H1 (cell line): ENCODE results near the gene AHDC1. TPM values are rescaled to one million over a fixed set of nuclear protein-coding genes. Genes with fewer than 3 reads are reported as not detected.

Experiments
- CTCF ChIA-PET: fragments of 300-600 bp; sonication (Branson Sonifier 250); formaldehyde crosslinking; loops from one replicate; lab custom pipeline; 2021; ENCODE audit not compliant: partially characterized antibody; lab: Charles Lee
- POLR2A ChIA-PET: fragments of 300-600 bp; sonication (Branson Sonifier 250); formaldehyde crosslinking; loops from one replicate; lab custom pipeline; 2021; ENCODE audit warnings: inconsistent platforms; ENCODE audit not compliant: partially characterized antibody; lab: Charles Lee
- DNase-seq, 2 experiments: peaks; one replicate each; pipeline versions ENCODE4 v3.0.0 to v3.0.0-alpha.2; 2010 to 2022; ENCODE audit warnings: low spot score in 2 of 2, low read depth in 1 of 2, mixed read lengths in 1 of 2
- FAIRE-seq: peaks from 2 replicates; lab custom pipeline; 2011; peaks lifted over from hg19 to GRCh38; lab: Jason Lieb, UNC
- H2AFZ ChIP-seq: 2 replicates; pipeline ENCODE4 v1.8.1; 2012; ENCODE audit warnings: low read length, inconsistent platforms
- H2AK5ac ChIP-seq: 2 replicates; pipeline ENCODE4 v1.6.1; 2013; ENCODE audit warnings: low read depth, low read length
- H2BK120ac ChIP-seq: replicated peaks from 2 replicates; pipeline ENCODE3; 2013; ENCODE audit warnings: low read depth, low read length, inconsistent platforms
- H2BK12ac ChIP-seq: 2 replicates; pipeline ENCODE4 v1.6.1; 2013; ENCODE audit warnings: low read depth, low read length
- H2BK15ac ChIP-seq: 2 replicates; pipeline ENCODE4 v1.6.1; 2013; ENCODE audit warnings: low read length
- H2BK20ac ChIP-seq: 2 replicates; pipeline ENCODE4 v1.6.1; 2013; ENCODE audit warnings: low read length
- H2BK5ac ChIP-seq: 2 replicates; pipeline ENCODE4 v1.6.1; 2013; ENCODE audit warnings: low read depth, low read length
- H3K14ac ChIP-seq: 2 replicates; pipeline ENCODE4 v1.6.1; 2013; ENCODE audit warnings: inconsistent platforms; ENCODE audit not compliant: insufficient read length
- H3K18ac ChIP-seq: 2 replicates; pipeline ENCODE4 v1.6.1; 2013; ENCODE audit warnings: low read length; ENCODE audit errors: extremely low read depth
- H3K23ac ChIP-seq: 2 replicates; pipeline ENCODE4 v1.6.1; 2013; ENCODE audit warnings: inconsistent platforms; ENCODE audit not compliant: insufficient read length
- H3K23me2 ChIP-seq: 2 replicates; pipeline ENCODE4 v1.6.1; 2013; ENCODE audit warnings: low read depth, low read length
- H3K27ac ChIP-seq: 2 replicates; pipeline ENCODE4 v1.6.1; 2011; ENCODE audit warnings: low read depth, low read length, inconsistent platforms
- H3K27me3 ChIP-seq, 4 experiments: replicated peaks in 1 of 4; 1 replicate in 1 of 4; 2 replicates in 3 of 4; pipeline versions ENCODE4 v1.6.1 to v1.8.1; 2011 to 2013; ENCODE audit warnings: low read length in 3 of 4, mild to moderate bottlenecking in 3 of 4, inconsistent platforms in 2 of 4, mixed read lengths in 2 of 4, moderate library complexity in 1 of 4; ENCODE audit not compliant: control insufficient read depth in 3 of 4, insufficient read depth in 3 of 4; ENCODE audit errors: extremely low read depth in 1 of 4
- H3K36me3 ChIP-seq, 4 experiments: 2 replicates each; pipeline versions ENCODE4 v1.6.1 to v1.8.1; 2011 to 2013; ENCODE audit warnings: mild to moderate bottlenecking in 4 of 4, low read length in 3 of 4, moderate library complexity in 2 of 4, control low read depth in 1 of 4, inconsistent platforms in 1 of 4; ENCODE audit not compliant: insufficient read depth in 4 of 4, control insufficient read depth in 2 of 4
- H3K4ac ChIP-seq: replicated peaks from 2 replicates; pipeline ENCODE3; 2013; ENCODE audit warnings: low read length, low read depth, mixed read lengths, inconsistent platforms; ENCODE audit not compliant: insufficient read length
- H3K4me1 ChIP-seq, 4 experiments: replicated peaks in 1 of 4; 1 replicate in 1 of 4; 2 replicates in 3 of 4; pipeline versions ENCODE4 v1.6.1 to v1.8.1; 2011 to 2013; ENCODE audit warnings: low read length in 3 of 4, inconsistent platforms in 2 of 4, mixed read lengths in 1 of 4; ENCODE audit not compliant: insufficient read depth in 4 of 4, control insufficient read depth in 3 of 4
- H3K4me2 ChIP-seq, 2 experiments: 2 replicates each; pipeline versions ENCODE4 v1.6.1 to v1.8.1; 2011 to 2013; ENCODE audit warnings: low read depth in 2 of 2, low read length in 2 of 2, control low read depth in 1 of 2, inconsistent platforms in 1 of 2, mild to moderate bottlenecking in 1 of 2; ENCODE audit not compliant: insufficient read depth in 1 of 2
- H3K4me3 ChIP-seq, 4 experiments: fragments of 200-600, 300-600 bp in 1 of 4; sonication (generic), shearing (Covaris generic), sonication (Bioruptor Twin) in 1 of 4; 2 replicates each; pipeline versions ENCODE4 v1.5.1 to v1.8.1; 2011 to 2016; ENCODE audit warnings: low read length in 4 of 4, low read depth in 3 of 4, control low read depth in 2 of 4, inconsistent platforms in 2 of 4, mild to moderate bottlenecking in 2 of 4, mixed read lengths in 1 of 4, moderate library complexity in 1 of 4; ENCODE audit not compliant: insufficient read depth in 2 of 4; ENCODE audit errors: extremely low read depth in 1 of 4
- H3K56ac ChIP-seq: replicated peaks from 2 replicates; pipeline ENCODE3; 2013; ENCODE audit warnings: low read depth, mild to moderate bottlenecking, mixed read lengths, low read length, inconsistent platforms; ENCODE audit not compliant: insufficient read length
- H3K79me1 ChIP-seq: 2 replicates; pipeline ENCODE4 v1.6.1; 2013; ENCODE audit warnings: low read depth, low read length, control low read depth
- H3K79me2 ChIP-seq, 2 experiments: 2 replicates each; pipeline versions ENCODE4 v1.6.1 to v1.8.1; 2012 to 2013; ENCODE audit warnings: low read length in 2 of 2, mild to moderate bottlenecking in 2 of 2, inconsistent platforms in 1 of 2; ENCODE audit not compliant: insufficient read depth in 2 of 2, control insufficient read depth in 1 of 2
- H3K9ac ChIP-seq, 4 experiments: replicated peaks in 1 of 4; 1 replicate in 1 of 4; 2 replicates in 3 of 4; pipeline versions ENCODE4 v1.6.1 to v1.8.1; 2011 to 2013; ENCODE audit warnings: low read depth in 3 of 4, low read length in 3 of 4, control low read depth in 2 of 4, mild to moderate bottlenecking in 2 of 4, moderate library complexity in 2 of 4, inconsistent platforms in 1 of 4; ENCODE audit errors: extremely low read depth in 1 of 4
- H3K9me3 ChIP-seq, 2 experiments: 2 replicates each; pipeline versions ENCODE4 v1.6.1 to v1.8.1; 2012 to 2013; ENCODE audit warnings: mild to moderate bottlenecking in 2 of 2, moderate library complexity in 2 of 2, control low read depth in 1 of 2, inconsistent platforms in 1 of 2, low read depth in 1 of 2, low read length in 1 of 2, mixed read lengths in 1 of 2; ENCODE audit not compliant: insufficient read depth in 2 of 2
- H4K20me1 ChIP-seq, 2 experiments: replicated peaks in 1 of 2; 2 replicates each; pipeline versions ENCODE3 to v1.8.1; 2011 to 2013; ENCODE audit warnings: inconsistent platforms in 2 of 2, low read length in 2 of 2, mild to moderate bottlenecking in 1 of 2; ENCODE audit not compliant: insufficient read depth in 2 of 2, control insufficient read depth in 1 of 2
- H4K5ac ChIP-seq: 2 replicates; pipeline ENCODE4 v1.6.1; 2013; ENCODE audit warnings: low read length, low read depth, mixed read lengths, inconsistent platforms; ENCODE audit not compliant: insufficient read length
- H4K8ac ChIP-seq: 2 replicates; pipeline ENCODE4 v1.8.0; 2013; ENCODE audit warnings: mild to moderate bottlenecking, moderate library complexity, low read length, inconsistent platforms; ENCODE audit not compliant: insufficient read depth; ENCODE audit errors: extremely low read depth
- H4K91ac ChIP-seq: replicated peaks from 2 replicates; pipeline ENCODE3; 2013; ENCODE audit warnings: low read length, mixed read lengths, inconsistent platforms; ENCODE audit not compliant: insufficient read length
- BCL11A ChIP-seq, 2 experiments: IDR thresholded peaks; one replicate each; pipeline ENCODE4 v1.6.1; 2011; ENCODE audit warnings: low read depth in 2 of 2, low read length in 2 of 2, mild to moderate bottlenecking in 2 of 2
- POLR2A ChIP-seq, 2 experiments: IDR thresholded peaks; 1 replicate in 1 of 2; 2 replicates in 1 of 2; pipeline ENCODE4 v1.6.1; 2011; ENCODE audit warnings: low read depth in 2 of 2, low read length in 2 of 2, mild to moderate bottlenecking in 2 of 2; ENCODE audit errors: control extremely low read depth in 1 of 2
- POLR2AphosphoS5 ChIP-seq: IDR thresholded peaks from 2 replicates; pipeline ENCODE4 v1.6.1; 2011; ENCODE audit warnings: low read depth, low read length
- RAD21 ChIP-seq, 2 experiments: IDR thresholded peaks in 1 of 2; conservative IDR thresholded peaks in 1 of 2; 2 replicates each; pipeline ENCODE4 v1.6.1; 2011; ENCODE audit warnings: low read depth in 2 of 2, low read length in 2 of 2, improper control_type of control experiment in 1 of 2, inconsistent platforms in 1 of 2, mild to moderate bottlenecking in 1 of 2, moderate library complexity in 1 of 2
- TEAD4 ChIP-seq: IDR thresholded peaks from 2 replicates; pipeline ENCODE4 v1.6.1; 2012; ENCODE audit warnings: low read depth, low read length, inconsistent platforms, mixed read lengths
- WGBS, 2 experiments: shearing (Covaris generic) in 1 of 2; methylation state at CpG; one replicate each; pipeline versions ENCODE4 v1.1.6 to v1.1.7; 2013 to 2015; ENCODE audit warnings: low lambda C conversion rate in 2 of 2, mixed read lengths in 2 of 2, inconsistent platforms in 1 of 2, low coverage in 1 of 2, missing lambda C conversion rate in 1 of 2; ENCODE audit not compliant: insufficient replicate concordance in 2 of 2, insufficient coverage in 1 of 2, insufficient read length in 1 of 2; ENCODE audit errors: extremely low coverage in 1 of 2, missing lambda C conversion rate in 1 of 2; 5-methylcytosine and 5-hydroxymethylcytosine counted together
- polyA plus RNA-seq, 7 experiments: library from polyadenylated mRNA; depleted of rRNA in 3 of 7; stranded (reverse) in 5 of 7; unstranded in 2 of 7; fragments of >200 nt in 5 of 7; fragments of 200-250 nt in 2 of 7; gene quantifications; 1 replicate in 5 of 7; 2 replicates in 1 of 7; 4 replicates in 1 of 7; pipeline versions ENCODE4 v1.2.1 to v1.2.3, GENCODE V29; 2011 to 2013; ENCODE audit warnings: missing spikeins in 2 of 7, mixed read lengths in 2 of 7
- total RNA-seq: library from RNA; stranded (reverse); fragmentation: NEBNext Ultra II Directional; extraction: Animal tissue kit (Norgen Biotek cat#: 25700); gene quantifications from 2 replicates; pipeline ENCODE4 v1.2.1, GENCODE V29; 2021

AHDC1 gene
- total and polyA plus RNA-seq, 2 of the 8 experiments (the other 6 are each of a cell fraction or from before 2014, with no cell fraction given), result 4.4 to 35.1 TPM

DNA sequence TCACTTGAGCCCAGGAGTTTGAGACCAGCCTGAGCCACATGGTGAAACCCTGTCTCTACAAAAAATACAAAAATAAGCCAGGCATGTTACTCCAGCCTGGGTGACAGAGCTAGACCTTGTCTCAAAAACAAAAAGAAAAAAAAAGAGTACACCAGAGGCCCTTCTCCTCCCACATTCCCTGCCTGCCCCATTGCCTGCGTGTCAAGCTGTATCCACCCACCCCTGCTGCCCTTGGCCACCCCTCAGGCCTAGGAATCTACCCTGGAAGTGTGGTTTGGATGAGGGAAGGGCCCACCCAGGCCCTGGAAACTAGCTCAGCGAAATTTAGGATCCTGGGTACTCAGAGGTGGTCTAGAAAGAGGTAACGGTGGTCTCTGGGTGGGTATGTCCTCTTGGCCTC lies 88.3 kb downstream of the AHDC1 start:
- no peak overlapping the region for H2BK5ac ChIP-seq
- H4K91ac ChIP-seq, result no peak overlapping the region
- H3K14ac ChIP-seq, result no peak overlapping the region
- H3K9ac ChIP-seq, result no peak overlapping the region
- no peak overlapping the region for H4K8ac ChIP-seq
- H2BK120ac ChIP-seq, result no peak overlapping the region
- H3K79me2 ChIP-seq, result no peaks in the 10 kb centered on the region
- no peak overlapping the region for H2BK15ac ChIP-seq
- H4K20me1 ChIP-seq, result no peaks in the 10 kb centered on the region
- no peak overlapping the region for H2BK12ac ChIP-seq
- ChIA-PET POLR2A (interaction anchor here (0.7 to 2.8 kb wide), 5 partner anchors 10 to 99 kb away, joined by 3 to 7 read pairs (median 4); no protein-coding TSS in a partner anchor), CTCF (interaction anchor here (0.7 to 3.4 kb wide), 16 partner anchors 8 to 154 kb away, joined by 3 to 18 read pairs (median 5); no protein-coding TSS in a partner anchor)
- no peaks in the 10 kb centered on the region for H3K79me1 ChIP-seq
- no peak for DNase-seq
- no peak overlapping the region for H3K4me3 ChIP-seq
- no peak overlapping the region for H3K18ac ChIP-seq
- H3K4me1 ChIP-seq, result peaks cover 0 to 20% (median 11%) of the 10 kb centered on the region in 4 experiments; a peak in 6 of 7 replicates
- FAIRE-seq, result no peak
- no peak overlapping the region for H3K23ac ChIP-seq
- no peak overlapping the region for H3K56ac ChIP-seq
- no peak overlapping the region for H3K27ac ChIP-seq
- no peak overlapping the region for H4K5ac ChIP-seq
- no peak overlapping the region for H2AK5ac ChIP-seq
- H3K4ac ChIP-seq, result no peak overlapping the region
- H3K36me3 ChIP-seq, result no peaks in the 10 kb centered on the region
- no peak overlapping the region for H3K4me2 ChIP-seq
- 93% methylated on average over 3 of the region's 3 CpGs; no CpG with 5 or more reads in 1 of the 2 experiments for WGBS, 2 experiments
- no peaks in the 10 kb centered on the region for H3K23me2 ChIP-seq
- no peak overlapping the region for H2BK20ac ChIP-seq
- H3K9me3 ChIP-seq, result no peaks in the 10 kb centered on the region
- H3K27me3 ChIP-seq, result no peaks in the 10 kb centered on the region
- TF ChIP-seq POLR2A (IDR thresholded peaks at IDR 0.05; ENCODE audit: control extremely low read depth in 1 of 2, low read depth in 2 of 2, low read length in 2 of 2) (no peak), TEAD4 (no peak), RAD21 (IDR thresholded peaks at IDR 0.05 in 1 of 2, conservative IDR thresholded peaks at IDR 0.05 in 1 of 2; ENCODE audit: low read depth in 2 of 2, low read length in 2 of 2) (no peak), POLR2AphosphoS5 (no peak), BCL11A (IDR thresholded peaks at IDR 0.05; ENCODE audit: low read depth in 2 of 2, low read length in 2 of 2) (no peak)
- H2AFZ ChIP-seq, result no peak overlapping the region
